Measurements from ENCODE around the gene MPST.

The MPST gene

DNA sequence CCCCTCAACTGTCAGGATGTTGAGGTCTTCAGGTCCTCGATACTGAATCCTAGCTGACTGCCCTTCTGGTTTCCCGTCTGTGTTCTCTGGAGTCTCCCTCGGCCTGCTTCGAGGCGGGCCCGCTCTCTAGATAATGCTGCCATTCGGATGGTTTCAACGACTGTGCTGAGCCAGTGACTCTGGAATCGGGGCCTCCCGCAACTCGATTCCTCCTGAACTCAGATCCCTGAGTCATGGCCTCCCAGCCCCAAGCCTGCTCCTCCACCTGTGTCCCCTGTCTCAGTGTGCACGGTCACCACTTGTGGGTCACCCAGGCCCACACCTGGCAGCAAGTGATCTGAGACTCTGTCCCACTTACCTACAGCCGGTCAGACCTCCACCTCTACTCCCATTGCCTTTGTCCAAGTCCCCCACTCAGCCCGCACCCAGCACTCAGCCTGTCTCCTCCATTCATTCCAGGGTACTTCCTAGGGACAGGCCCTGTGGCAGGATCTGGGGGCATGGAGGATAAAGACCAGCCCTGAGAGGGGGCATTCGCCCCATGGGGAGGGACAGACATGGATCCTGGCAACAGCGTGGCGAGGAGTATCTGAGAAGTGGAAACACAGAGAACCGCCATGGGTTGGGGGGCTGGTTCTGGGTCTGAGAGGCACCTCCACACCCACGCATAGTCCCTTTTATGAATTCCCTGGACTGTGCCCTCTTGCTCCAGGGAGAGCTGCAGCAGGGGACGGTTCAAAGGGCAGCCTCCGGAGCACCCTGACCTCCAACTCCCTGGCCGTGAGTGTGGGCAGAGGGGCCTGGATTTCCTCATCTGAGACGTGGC lies 14.3 kb downstream of the MPST start:
- ChIA-PET CTCF (interaction anchor here (1.5 to 6.5 kb wide), 3 partner anchors 11 to 12 kb away, joined by 7 to 78 read pairs (median 65); no protein-coding TSS in a partner anchor), POLR2A (interaction anchor here (1.0 kb wide), 1 partner anchor 9 kb away, joined by 3 read pairs; no protein-coding TSS in a partner anchor)
- TF ChIP-seq, protein P1, sequence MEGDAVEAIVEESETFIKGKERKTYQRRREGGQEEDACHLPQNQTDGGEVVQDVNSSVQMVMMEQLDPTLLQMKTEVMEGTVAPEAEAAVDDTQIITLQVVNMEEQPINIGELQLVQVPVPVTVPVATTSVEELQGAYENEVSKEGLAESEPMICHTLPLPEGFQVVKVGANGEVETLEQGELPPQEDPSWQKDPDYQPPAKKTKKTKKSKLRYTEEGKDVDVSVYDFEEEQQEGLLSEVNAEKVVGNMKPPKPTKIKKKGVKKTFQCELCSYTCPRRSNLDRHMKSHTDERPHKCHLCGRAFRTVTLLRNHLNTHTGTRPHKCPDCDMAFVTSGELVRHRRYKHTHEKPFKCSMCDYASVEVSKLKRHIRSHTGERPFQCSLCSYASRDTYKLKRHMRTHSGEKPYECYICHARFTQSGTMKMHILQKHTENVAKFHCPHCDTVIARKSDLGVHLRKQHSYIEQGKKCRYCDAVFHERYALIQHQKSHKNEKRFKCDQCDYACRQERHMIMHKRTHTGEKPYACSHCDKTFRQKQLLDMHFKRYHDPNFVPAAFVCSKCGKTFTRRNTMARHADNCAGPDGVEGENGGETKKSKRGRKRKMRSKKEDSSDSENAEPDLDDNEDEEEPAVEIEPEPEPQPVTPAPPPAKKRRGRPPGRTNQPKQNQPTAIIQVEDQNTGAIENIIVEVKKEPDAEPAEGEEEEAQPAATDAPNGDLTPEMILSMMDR (IDR thresholded peaks at IDR 0.05; ENCODE audit: insufficient read depth, low read length, missing control alignments), result no peak
- no peak overlapping the region for H3K4me3 ChIP-seq (ENCODE audit: low read depth, low read length)
- no peak for DNase-seq (ENCODE audit: low read depth, low spot score)

DNA sequence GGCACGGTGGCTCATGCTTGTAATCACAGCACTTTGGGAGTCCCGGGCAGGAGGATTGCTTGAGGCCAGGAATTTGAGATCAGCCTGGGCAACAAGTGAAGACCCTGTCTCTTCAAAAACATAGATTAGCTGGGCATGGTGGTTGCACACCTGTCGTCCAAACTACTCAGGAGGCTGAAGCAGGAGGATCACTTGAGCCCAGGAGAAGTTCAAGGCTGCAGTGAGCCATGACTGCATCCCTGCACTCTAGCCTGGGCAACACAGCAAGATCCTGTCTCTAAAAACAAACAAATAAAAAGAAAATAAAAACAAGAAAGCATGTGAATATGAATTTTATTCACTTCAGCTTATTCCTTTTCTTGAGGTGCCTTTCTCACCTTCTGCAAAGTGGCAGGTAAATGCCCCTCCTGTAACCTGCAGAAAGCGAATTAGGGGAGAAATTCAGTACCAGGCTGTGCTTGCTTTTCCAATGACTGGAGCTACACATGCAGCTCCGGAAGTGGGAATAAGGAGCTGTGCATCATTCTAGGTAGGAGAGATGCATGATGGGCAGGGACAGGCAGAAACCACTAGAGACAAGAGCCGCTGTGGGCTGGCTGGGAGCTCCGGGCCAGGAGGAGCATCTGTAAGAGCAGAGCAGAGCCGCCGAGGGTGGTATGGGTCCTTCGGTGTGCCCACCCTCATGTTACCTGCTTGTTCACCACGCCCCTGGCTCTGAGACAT lies 17.3 kb downstream of the MPST start:
- TF ChIP-seq, protein P1 (IDR thresholded peaks at IDR 0.05; ENCODE audit: insufficient read depth, low read length, missing control alignments), result no peak
- POLR2A ChIA-PET, result interaction anchor here (0.7 to 1.2 kb wide), 2 partner anchors 11 to 297 kb away, joined by 3 to 4 read pairs; no protein-coding TSS in a partner anchor

DNA sequence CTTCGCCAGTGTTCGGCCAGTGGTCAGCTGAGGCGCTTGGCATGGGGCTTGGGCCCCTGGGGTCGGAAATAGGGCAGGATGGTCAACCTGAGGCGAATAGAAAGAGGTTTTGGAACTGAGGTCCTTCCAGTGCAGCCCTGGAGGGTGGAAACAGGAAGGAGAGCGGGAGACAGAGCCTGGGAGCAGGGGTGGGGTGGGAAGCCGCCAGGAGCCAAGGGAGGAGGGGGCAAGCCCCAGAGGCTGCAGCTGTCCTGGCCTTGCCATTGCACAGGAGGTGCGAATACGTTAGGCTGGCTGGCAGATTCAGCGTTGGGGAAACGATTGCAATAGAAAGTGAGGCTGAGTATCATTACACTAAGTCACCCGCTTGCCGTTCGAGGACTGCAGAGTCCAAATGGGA lies 18.1 kb downstream of the MPST start:
- ChIA-PET CTCF (interaction anchor here (1.3 to 2.5 kb wide), 4 partner anchors 8 to 16 kb away, joined by 3 to 12 read pairs (median 7); no protein-coding TSS in a partner anchor), POLR2A (interaction anchor here (1.2 kb wide), 1 partner anchor 12 kb away, joined by 3 read pairs; no protein-coding TSS in a partner anchor)
- DNase-seq (ENCODE audit: low read depth, low spot score), result no peak
- no peak overlapping the region for H3K4me3 ChIP-seq (ENCODE audit: low read depth, low read length)
- TF ChIP-seq, protein P1 (IDR thresholded peaks at IDR 0.05; ENCODE audit: insufficient read depth, low read length, missing control alignments), result no peak

More for the DNA sequence above, 17.3 kb downstream of the MPST start:
- no peak overlapping the region for H3K4me3 ChIP-seq (ENCODE audit: low read depth, low read length)
- CTCF ChIA-PET, result interaction anchor here (0.8 to 2.5 kb wide), 4 partner anchors 9 to 162 kb away, joined by 3 to 12 read pairs (median 7); no protein-coding TSS in a partner anchor
- DNase-seq (ENCODE audit: low read depth, low spot score), result no peak

DNA sequence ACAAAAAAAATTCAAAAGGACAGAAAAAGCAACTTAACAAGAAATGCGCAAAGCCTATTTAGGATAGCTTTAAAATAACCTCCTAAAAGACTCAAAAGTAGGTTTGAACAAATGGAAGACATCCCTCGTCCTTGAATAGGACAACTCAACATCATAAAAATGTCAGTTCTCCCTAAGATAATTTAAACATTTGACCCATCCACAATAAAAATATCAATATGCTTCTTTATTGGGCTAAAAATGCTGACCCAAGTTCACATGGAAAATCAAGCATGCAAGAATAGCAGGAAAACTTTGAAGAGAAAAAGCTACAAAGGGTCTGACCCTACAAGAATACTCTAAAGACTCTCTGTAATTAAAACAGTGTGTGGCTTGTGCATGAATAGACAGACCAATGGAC lies 19.9 kb downstream of the MPST start:
- TF ChIP-seq, protein P1 (IDR thresholded peaks at IDR 0.05; ENCODE audit: insufficient read depth, low read length, missing control alignments), result no peak
- ChIA-PET CTCF (interaction anchor here (1.3 kb wide), 1 partner anchor 160 kb away, joined by 3 read pairs; no protein-coding TSS in a partner anchor), POLR2A (no interaction called here)
- DNase-seq (ENCODE audit: low read depth, low spot score), result no peak
- H3K4me3 ChIP-seq (ENCODE audit: low read depth, low read length), result no peak overlapping the region

DNA sequence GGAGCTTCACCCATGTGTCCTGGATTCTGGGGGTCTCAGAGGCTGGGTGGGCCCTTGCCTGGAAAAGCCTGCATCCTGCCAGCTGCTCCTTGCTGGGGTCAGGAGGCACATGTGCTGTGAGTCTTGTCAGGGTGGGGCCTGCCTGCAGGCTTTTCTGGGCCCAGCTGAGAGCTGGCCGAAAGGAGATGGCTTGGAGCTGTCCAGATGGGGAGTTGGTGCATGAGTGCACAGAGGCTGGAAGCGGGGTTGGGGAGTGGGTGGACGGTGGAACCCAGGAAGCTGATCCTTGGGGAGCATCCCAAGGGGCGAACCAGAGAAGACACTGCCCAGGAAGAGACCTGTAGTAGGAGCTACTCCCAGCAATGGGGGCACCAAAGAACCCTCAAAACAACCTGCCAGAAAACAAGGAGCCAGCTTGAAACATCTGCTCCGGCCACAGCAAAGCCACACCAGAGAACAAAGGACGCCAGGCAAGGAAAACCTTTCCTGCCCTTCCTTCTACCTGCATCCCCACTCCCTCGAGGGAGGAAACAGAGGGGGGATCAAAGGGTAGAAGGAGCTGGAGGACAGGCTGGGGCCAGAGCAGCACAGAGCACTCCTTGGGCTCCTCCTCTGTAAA lies 23.8 kb downstream of the MPST start:
- CTCF ChIA-PET, result interaction anchor here (1.0 to 5.1 kb wide), 11 partner anchors 10 to 497 kb away, joined by 3 to 78 read pairs (median 4); no protein-coding TSS in a partner anchor
- TF ChIP-seq, protein P1 (IDR thresholded peaks at IDR 0.05; ENCODE audit: insufficient read depth, low read length, missing control alignments), result no peak
- DNase-seq (ENCODE audit: low read depth, low spot score), result no peak
- POLR2A ChIA-PET, result interaction anchor here (0.7 kb wide), 1 partner anchor 10 kb away, joined by 3 read pairs; no protein-coding TSS in a partner anchor
- no peak overlapping the region for H3K4me3 ChIP-seq (ENCODE audit: low read depth, low read length)
